GM19025 (cell line): ENCODE data around the gene RAI1.
A peak's percentile ranks its signal among the peaks of the same experiment; 100 is the strongest.

ENCODE experiments used
- ATAC-seq: cut with Tn5 transposase; IDR thresholded peaks from one replicate; pipeline ENCODE4 v1.9.1; 2021; ENCODE audit warnings: mild to moderate bottlenecking, low read depth, moderate library complexity; ENCODE audit not compliant: unreplicated experiment

RAI1 gene

DNA sequence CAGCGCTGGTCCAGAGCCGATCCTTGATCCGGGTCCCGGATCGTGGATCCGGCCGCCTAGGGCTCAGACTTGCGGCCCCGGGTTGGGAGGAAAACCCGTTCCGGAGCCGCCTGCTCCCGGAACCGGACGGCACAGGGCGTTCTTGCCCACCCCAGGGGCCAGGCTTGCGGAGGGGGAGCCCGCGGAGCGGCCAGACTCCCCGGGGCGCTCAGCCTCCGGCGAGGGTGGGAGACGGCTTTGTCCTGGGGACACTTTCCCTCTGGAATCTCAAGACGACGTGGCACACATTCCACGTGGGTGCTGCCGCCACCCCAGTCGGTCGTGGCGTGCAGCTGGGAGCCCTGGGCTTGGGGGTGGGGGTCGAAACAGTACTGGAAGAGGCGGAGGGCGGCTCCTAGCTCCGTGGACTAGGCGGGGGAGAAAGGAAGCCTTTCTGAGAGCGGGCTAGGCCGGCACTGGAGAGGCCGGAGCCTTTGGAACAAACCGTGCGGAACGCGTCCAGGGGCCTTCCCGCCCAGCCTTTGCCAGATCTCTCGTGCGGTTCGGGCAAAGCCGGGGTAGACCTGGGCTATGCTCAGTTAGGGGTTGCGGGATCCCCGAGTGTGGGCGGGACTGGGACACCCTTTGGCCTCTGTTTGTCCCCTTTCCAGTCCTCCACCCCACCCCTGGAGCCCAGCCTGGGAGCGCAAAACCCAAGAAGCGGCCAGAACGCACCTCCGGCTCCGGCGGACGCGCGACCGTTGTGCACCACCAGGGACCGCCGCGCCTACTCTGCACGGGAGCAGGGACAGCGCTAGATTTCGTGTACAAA, 129.0 kb downstream of the RAI1 start:
- ATAC-seq: no peak

DNA sequence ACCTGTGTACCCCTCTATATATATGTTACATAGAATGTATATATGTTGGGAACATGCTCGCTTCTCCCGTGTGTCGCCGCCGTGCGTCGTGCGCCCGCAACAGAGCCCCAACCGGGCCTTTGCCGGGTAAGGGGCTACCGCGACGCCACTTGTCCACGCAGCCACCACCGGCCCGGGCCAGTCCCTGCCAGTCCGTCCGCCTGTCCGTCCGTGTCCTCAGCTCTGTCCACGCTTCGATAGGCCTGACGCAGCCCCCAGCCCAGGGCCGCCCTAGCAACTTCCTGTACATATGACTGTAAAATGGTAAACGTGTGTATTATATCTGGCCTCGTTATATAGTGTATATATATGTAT, 129.6 kb downstream of the RAI1 start:
- no peak for ATAC-seq

DNA sequence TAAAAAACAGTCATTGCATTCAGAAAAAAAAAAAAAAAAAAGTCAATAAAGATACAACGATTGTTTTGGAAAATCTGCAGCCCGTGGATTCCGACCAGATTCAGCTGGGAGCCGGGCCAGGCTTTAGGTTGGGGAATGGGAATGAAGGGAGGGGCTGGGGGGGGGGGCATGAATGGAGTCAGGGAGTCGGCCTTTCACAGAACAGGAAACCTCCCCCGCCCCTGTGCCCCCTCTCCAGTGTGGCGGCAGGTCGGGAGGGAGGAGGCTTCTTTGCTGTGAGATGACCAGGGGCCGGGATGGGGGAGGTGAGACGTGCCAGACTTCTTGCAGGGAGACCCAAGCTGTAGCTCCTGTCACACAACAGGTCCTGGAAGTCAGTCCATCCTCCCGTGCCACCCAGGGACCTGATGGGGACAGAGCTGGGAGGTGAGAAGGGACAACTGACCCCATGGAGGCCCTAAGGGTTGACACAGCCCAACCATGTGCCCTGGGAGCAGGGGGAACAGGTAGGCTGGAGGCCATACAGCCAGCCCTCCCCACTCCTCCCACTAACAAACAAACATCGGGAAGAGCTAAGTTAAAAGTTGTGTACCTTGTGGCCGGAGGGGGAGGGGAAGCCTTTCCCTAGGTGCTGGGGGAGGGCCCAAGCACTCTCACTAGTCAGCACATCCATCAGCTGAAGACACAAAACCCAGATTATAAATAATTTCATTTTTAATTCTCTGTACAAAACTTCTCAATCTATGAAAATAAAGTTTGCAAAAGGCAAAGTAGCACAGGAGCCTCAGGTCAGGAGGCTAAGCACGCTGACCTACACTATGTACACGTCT, 130.3 kb downstream of the RAI1 start:
- ATAC-seq: no peak

DNA sequence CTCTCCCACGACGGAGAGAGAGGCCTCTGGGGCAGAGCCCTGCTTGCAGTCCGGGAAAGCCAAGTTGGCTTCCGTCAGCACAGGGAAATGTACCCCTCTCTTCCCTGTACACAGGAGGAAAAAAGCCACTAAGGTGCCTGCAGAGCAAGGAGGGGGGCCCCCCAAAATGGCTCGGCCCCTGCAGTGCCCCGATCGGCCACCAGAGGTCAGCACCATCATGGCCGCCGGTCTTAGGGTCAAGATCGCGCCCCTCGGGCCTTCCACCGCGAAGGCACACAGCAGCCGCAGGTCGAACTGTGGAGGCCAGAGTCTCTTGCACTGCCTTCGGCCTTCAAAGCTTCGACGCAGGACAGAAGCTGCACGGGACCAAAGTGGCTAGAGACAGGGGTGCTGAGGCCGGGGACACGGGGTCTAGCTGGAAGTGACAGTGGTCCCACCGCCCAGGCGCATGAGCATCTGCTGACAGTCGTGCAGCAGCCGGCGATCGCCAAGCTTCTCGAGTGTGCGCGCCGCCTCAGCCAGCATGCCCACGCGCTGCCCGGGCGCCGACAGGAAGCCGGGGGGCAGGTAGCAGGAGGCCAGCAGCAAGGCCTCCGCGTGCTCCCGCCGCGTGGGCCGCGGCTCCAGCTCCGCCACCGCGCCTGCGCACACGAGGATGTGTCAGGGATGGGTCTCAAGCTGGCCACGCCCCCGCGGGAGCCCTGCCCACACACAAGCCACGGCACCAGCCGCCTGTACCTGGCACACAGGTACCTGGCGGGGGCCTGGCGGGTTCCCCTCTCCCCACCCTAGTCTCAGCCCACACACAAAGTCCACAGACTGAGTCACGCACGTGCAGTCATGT, 131.2 kb downstream of the RAI1 start:
- ATAC-seq: no peak

DNA sequence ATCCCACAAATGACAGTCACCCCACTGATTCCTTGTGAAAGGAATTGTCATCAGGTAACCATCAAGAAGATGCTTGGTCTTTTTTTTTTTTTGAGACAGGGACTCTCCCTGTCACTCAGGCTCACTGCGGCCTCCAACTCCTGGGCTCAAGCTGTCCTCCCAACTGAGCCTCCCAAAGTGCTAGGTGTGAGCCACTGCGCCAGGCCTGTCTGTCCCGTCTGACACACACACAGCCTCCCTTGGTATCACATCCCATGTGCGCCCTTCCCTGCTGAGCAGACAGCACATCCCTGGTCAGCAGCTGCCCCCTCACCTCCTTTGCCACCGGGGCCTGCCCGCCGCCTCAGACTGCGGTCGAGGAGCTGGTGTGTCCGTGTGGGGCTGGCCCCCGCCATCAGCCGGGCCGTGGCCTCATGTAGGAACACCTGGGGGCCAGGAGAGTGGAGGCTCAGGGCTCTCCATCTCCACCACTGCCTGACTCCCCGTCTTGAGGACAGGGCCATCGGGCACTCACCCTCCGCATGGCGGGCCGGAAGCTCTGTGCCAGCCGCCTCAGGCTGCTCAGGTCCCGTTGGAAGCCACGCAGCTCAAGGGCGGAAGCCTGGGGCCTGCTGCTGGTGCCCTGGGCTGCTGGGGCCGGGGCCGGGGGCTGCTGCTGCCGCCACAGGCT, 131.9 kb downstream of the RAI1 start:
- no peak for ATAC-seq

DNA sequence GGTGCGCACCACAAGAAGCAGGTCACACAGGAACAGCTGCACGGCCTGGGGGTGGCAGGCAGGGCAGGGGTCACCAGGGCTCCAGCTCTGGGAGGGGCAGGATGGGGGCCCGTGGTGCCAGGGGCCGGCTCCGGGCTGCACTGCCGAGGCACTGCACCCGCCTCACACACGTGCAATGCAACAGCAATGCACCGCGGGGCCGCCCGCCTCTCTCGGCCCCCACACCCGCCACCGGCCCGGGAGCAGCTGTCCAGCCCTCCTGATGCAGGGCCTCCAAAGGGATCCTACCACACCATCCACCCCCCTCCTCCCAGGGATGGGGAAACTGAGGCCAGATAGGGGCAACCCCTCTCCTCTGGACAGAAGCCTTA, 132.5 kb downstream of the RAI1 start:
- ATAC-seq: no peak

DNA sequence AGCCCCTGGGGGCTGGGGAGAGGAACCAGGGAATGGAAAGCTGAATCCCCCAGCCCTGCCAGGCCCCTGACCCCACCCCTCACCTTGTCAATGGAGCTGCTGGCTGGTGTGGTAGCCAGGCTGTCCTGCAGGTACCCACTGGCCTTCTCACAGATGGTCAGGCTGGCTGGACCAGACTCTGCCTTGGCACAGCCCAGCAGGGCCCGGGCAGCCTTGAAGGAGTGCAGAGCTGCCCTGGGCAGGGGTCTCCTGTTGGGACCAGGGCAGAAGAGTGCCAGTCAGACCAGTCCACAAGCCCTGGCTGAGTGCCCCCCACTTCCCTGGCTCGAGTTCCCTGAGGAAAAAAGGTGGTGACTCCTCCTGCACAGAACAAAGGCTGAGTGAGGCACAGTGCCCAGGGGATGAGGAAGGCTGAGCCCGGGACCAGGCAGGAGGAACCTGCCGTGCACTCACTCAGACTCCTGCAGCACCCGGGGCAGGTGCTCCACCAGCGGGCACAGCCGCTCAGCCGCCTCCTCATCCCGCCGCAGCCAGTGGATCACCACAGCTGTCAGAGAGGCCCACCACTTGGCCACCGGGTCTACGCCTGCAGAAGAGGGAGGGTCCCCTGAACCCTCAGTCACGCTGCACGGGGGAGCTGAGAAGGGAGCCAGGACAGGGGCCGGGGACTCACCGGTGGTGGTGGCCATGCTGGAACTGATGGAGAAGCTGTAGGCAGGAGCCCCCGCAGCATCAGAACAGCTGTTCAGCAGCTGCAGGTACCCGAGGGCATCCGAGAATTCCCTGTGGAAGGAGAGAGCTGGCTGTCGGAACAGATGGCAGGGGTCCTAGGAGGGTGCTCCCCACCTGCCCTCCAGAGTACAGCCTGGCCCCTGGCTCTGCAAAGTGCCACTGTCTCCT, 133.2 kb downstream of the RAI1 start:
- ATAC-seq: no peak

DNA sequence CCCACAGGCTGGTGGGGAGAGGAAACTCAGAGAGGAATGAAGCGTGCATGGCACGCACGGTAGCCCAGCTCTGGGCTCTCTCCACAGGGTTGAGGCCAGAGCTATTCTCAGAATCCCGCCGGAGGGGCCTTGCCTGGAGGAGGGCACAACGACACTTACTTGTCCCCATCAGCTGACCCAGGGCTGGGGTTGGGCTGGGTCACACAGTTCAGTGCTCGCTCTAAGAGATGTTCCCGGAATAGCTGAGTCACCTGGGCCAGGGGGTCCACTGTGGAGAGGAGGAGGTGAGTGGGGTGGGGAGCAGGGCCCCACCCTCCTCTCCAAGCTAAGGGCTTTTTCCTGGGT, 133.8 kb downstream of the RAI1 start:
- ATAC-seq: no peak

DNA sequence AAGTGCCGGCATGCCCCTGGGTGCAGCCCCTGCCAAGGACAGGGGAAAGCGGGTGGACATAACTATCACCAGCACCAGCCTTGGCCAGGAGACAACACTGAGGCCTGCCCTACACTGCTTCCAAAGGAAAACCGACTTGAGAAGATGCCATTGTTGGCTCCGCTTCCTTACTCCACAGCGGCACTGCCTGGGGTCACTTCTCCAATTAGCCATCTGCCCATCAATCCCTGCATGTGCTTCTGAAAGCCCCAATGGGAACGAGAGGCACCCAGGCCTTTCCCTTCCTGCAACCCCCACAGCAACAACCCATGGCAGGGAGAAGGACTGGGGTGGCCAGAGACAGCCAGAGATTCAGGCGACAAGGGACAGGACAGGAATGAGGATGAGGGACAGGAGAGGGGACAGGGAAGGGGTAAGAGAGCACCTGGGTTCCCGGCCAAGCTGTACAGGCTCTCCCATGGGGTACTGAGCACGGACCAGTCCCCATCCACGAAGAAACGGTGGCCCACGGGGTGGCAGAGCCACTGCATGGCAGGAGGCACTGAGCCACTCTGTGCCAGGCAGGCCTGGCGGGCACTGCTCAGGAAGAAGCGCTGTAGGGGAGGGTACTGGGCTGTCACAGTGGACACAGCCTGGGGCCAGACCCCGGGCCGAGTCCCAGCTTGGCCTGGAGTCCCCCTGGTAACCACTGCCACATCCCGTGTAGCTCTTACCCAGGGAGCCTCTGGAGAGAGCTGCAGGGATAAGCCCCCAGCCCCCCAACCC, 134.4 kb downstream of the RAI1 start:
- ATAC-seq: no peak

DNA sequence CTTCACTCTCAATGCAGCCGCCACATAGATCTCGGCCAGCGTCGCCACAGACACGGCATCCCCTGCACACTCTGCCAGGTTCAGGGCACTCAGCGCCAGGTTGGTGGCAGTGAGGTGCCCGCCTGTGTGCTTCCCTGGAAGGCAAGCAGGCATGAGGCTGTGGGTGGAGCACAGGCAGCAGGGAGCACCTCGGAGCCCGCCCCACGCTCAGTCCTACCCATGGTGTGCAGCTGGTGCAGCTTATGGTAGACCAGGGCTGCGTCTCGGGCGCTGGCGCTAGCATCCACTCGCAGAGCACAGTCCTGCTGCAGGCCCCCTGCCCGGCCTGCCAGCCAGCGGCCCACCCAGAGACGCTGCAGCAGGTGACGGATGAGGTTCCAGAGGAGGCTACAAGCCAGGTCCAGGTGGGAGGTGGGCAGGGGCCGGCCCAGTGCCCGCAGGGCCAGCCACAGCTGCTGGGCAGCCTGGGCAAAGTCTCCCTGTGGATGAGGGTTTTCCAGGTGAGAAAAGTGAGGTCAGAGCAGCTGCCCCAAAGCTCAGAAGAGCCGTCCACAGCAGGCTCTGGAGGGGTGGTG, 135.1 kb downstream of the RAI1 start:
- no peak for ATAC-seq

DNA sequence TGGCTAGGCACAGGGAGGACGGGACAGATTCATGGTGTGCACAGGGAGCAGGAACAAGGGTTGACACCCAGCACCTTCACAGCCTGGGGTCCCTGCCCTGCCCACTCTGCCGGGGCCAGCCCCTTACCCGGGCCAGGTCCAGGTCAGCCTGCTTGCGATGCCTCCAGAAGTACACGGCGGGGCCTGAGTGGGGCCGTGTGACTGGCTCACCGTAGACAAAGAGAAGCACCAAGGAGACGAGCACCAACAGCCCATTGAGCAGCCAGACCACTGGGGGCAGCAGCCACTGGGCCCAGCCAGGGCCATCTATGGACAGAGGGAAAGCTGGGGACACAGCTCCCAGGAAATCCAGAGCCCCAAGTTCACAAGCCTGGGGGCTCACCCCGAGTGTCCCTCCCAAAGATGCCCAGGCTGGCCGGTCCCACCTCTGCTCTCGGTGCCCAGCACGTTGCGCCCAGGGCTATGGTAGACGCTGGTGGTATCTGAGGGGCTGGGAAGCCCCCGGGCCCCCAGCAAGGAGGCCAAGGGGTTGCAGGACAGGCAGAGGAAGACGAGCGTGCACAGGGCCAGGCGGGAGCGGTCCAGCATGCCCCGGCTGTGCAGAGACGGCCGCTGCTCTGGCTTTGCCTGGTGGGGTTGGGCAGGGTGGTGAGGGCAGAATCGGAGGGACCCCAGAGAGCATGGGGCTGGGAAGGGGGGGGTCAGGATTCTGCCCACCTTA, 135.7 kb downstream of the RAI1 start:
- no peak for ATAC-seq

DNA sequence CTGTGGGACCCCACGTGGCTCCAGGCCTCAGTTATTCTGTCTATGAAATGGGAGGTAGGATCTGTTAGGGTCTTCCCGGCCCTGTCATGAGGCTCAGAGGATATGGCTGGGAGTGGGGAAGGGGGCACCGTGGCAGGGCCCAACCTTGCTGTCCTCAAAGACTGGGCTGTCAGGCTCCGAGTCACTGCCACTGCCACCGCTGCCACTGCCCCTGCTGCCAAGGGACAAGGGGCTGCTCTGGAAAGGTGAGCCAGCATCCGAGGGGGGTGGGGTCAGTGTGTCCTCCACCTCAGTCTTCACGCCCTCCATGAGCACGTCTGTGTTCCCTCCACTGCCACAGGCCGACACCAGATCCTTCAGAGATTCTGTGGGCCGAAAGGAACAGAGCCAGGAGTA, 136.3 kb downstream of the RAI1 start:
- no peak for ATAC-seq

DNA sequence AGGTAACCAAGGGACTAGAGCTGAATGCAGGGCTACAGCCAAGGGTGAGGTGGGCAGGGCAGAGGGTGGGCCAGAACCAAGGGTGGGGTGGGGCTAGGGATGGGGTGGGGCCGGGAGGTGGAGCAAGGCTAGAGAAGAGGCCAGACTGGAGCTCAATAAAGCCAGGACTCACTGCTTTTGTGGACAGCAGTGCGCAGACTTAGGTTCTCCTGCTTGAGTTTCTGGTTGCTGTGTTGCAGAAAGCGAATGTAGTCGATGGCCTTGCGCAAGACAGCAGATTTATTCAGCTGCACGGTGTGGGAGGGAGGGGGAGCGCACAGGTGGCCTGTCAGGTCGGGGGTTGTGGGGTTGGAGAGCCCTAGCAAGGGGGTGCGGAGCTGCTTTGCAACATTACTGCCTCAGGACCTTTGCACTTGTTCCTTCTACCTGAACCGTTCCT, 136.8 kb downstream of the RAI1 start:
- no peak for ATAC-seq

DNA sequence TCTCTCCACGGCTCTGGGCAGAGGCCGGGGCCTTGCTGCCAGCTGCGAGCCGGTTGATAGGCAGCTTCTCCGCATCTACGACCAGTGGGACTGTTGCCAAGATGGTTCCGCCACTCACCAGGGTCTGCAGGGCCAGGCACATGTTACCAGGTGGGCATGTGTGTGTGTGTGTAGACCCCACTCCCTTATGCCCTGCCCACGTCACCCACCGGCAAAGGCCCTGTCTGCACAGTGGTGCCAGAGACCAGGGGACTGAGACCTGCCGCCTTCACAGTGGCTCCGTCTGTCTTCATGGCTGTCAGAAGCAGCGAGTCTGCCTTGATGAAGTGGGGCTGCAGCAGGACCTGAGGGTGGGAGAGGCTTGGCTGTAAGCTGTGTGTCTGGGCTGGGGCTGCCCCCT, 137.9 kb downstream of the RAI1 start:
- no peak for ATAC-seq

DNA sequence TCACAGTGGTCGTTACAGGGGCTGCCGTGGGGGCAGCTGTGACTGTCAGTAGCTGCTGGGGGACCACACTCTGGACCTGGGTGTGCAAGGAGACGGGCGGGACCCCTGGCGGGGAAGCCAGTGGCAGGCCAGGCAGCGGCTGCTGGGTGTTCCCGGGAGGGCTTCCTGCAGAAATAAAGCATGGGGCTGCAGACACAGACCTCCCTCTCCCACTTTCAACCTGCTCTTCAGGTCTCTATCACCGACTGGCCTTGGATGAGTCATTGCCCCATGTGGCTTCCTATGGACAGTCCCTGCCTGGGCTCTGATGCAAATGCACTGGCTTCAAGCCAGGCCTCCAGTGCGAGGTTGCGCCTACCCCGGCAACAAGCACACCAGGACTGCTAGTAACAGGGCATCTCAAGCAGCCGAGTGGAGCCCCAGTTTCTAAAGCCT, 138.3 kb downstream of the RAI1 start:
- peak; percentile 41 for ATAC-seq

DNA sequence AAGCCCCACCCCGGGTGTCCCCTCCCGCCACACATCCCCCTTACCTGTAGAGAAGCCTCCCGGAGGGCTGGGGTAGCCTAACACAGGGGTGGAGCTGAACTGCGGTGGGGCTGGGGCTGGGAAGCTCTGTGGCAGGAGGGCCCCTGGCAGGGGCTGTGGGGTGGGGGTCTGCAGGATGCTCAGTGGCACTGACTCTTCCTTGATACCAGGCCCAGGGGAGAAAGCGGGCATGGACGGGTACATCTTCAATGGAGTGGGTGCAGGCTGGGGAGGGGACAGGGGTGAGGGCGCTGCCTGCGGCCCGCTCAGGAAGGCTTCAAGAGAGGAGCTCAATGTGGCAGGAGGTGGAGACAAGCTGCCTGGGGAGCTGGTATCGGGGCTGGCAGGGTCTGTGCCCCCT, 138.8 kb downstream of the RAI1 start:
- ATAC-seq: no peak

DNA sequence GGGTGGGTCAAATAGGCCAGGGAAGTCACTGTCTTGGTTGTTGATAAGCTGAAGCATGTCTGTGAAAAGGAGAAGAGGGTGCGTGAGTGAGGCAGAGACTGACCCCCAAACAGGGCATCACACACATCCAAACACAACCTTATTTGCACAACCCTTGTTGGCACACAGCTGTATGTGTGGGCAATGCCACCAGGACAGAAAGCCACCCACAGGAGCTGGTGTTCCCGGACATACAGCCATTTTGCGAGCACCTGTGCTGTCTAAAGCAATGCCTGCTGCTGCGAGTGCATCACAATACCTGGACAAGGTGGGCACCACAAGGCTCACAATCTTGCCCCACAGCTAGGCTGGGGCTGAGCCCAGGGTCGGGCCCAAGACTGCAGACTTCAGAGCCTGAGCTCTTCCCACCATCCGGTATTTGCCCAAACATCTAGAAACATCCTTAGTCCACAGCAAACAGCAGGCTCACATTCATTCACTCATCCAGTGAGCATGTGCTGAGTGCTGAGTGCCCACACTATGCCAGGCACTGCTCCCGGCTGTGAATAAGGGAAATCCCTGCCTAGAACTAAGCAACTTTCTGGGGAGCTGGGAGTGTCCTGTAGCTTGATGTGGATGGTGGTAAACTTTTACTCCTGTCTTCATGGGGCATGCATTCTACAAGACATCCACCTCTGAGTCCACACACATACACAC, 139.4 kb downstream of the RAI1 start:
- no peak for ATAC-seq
